SK-N-MC (cell line): ENCODE results near the gene CASP10.

Source experiments
- EZH2 ChIP-seq: fragments of 200-600 bp; sonication (generic); IDR thresholded peaks from one replicate; pipeline ENCODE4 v1.6.1; 2017; ENCODE audit warnings: antibody characterized with exemption
- POLR2AphosphoS5 ChIP-seq: IDR thresholded peaks from 2 replicates; pipeline ENCODE4 v1.6.1; 2012; ENCODE audit warnings: mild to moderate bottlenecking, low read depth, low read length, borderline replicate concordance

DNA sequence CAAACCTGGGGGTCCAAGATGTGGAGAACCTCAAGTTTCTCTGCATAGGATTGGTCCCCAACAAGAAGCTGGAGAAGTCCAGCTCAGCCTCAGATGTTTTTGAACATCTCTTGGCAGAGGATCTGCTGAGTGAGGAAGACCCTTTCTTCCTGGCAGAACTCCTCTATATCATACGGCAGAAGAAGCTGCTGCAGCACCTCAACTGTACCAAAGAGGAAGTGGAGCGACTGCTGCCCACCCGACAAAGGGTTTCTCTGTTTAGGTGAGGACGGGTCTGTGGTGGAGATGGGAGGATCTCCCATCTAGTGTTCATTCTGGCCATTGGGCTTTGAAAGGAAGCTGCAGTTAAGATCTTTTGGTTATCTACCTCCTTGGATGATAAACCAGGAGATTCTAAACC, 2.9 kb downstream of the CASP10 start:
- TF ChIP-seq POLR2AphosphoS5: no peak
- no peak for TF ChIP-seq EZH2
